SK-N-SH (cell line): Measurements from ENCODE around the gene ATP11C. TPM values are rescaled to one million over a fixed set of nuclear protein-coding genes. Genes with fewer than 3 reads are reported as not detected.
"Not testable (repeated sequence)": the region's sequence is repeated elsewhere in the genome, so short reads cannot be mapped to it uniquely, and the experiment has no call there.

Experiments used
- CTCF ChIA-PET: fragments of 300-600, 350-600 bp; formaldehyde crosslinking; extraction: SDS; loops from one replicate; lab custom pipeline; 2021; lab: Yijun Ruan, JAX
- POLR2A ChIA-PET: fragments of 350-600 bp; sonication (Branson Sonifier 250); formaldehyde crosslinking; extraction: SDS; loops from one replicate; lab custom pipeline; 2020; ENCODE audit warnings: antibody characterized with exemption, inconsistent platforms; lab: Yijun Ruan, JAX
- DNase-seq: peaks from one replicate; pipeline ENCODE4 v3.0.0; 2012
- H2AFZ ChIP-seq: fragments of 200-600 bp; sonication (generic); 2 replicates; pipeline ENCODE4 v1.8.1; 2016; ENCODE audit warnings: antibody characterized with exemption, mild to moderate bottlenecking, low read depth
- H3F3A ChIP-seq: fragments of 200-600 bp; sonication (generic); replicated peaks from 2 replicates; pipeline ENCODE3; 2016; ENCODE audit warnings: antibody characterized with exemption, mild to moderate bottlenecking; ENCODE audit not compliant: insufficient read depth
- H3K27ac ChIP-seq, 2 experiments: fragments of 200-500 bp in 1 of 2; fragments of 200-600 bp in 1 of 2; sonication (Bioruptor generic) in 1 of 2; sonication (generic), shearing (Covaris generic) in 1 of 2; 2 replicates each; pipeline versions ENCODE4 v1.5.1 to v1.6.1; 2014 to 2016; ENCODE audit warnings: low read depth in 2 of 2, inconsistent platforms in 1 of 2, low read length in 1 of 2, mild to moderate bottlenecking in 1 of 2, mixed read lengths in 1 of 2
- H3K27me3 ChIP-seq: fragments of 200-600 bp; sonication (generic), shearing (Covaris generic); 2 replicates; pipeline ENCODE4 v1.6.1; 2016; ENCODE audit warnings: mixed run types; ENCODE audit not compliant: insufficient read depth
- H3K36me3 ChIP-seq, 2 experiments: fragments of 200-500 bp in 1 of 2; fragments of 200-600 bp in 1 of 2; sonication (Bioruptor generic) in 1 of 2; sonication (generic) in 1 of 2; replicated peaks in 1 of 2; 2 replicates each; pipeline versions ENCODE3 to v1.5.1; 2014 to 2016; ENCODE audit warnings: low read length in 1 of 2, mild to moderate bottlenecking in 1 of 2; ENCODE audit not compliant: insufficient read depth in 2 of 2, control insufficient read depth in 1 of 2
- H3K4me1 ChIP-seq, 2 experiments: fragments of 200-500 bp in 1 of 2; fragments of 200-600 bp in 1 of 2; sonication (Bioruptor generic) in 1 of 2; sonication (generic), shearing (Covaris generic) in 1 of 2; 2 replicates each; pipeline versions ENCODE4 v1.5.1 to v1.6.1; 2014 to 2016; ENCODE audit warnings: low read depth in 1 of 2, low read length in 1 of 2, mixed run types in 1 of 2; ENCODE audit not compliant: insufficient read depth in 2 of 2, control insufficient read depth in 1 of 2
- H3K4me2 ChIP-seq: fragments of 200-600 bp; sonication (generic), shearing (Covaris generic); 2 replicates; pipeline ENCODE4 v1.6.1; 2017; ENCODE audit warnings: mixed run types
- H3K4me3 ChIP-seq, 2 experiments: fragments of 200-500 bp in 1 of 2; fragments of 200-600 bp in 1 of 2; sonication (Bioruptor generic) in 1 of 2; sonication (generic), shearing (Covaris generic) in 1 of 2; 2 replicates each; pipeline versions ENCODE4 v1.5.1 to v1.8.1; 2014 to 2016; ENCODE audit warnings: low read depth in 2 of 2, inconsistent platforms in 1 of 2, low read length in 1 of 2, mild to moderate bottlenecking in 1 of 2, mixed read lengths in 1 of 2, moderate library complexity in 1 of 2
- H3K79me2 ChIP-seq: fragments of 200-600 bp; sonication (generic); 2 replicates; pipeline ENCODE4 v1.8.1; 2017; ENCODE audit warnings: mild to moderate bottlenecking; ENCODE audit not compliant: insufficient read depth
- H3K9ac ChIP-seq: fragments of 200-600 bp; sonication (generic); 2 replicates; pipeline ENCODE4 v1.6.1; 2017; ENCODE audit warnings: mixed run types
- H3K9me2 ChIP-seq: fragments of 200-600 bp; sonication (generic); 2 replicates; pipeline ENCODE4 v1.6.1; 2017; ENCODE audit warnings: mixed run types
- H3K9me3 ChIP-seq: fragments of 200-600 bp; sonication (generic); 2 replicates; pipeline ENCODE4 v1.6.1; 2017; ENCODE audit warnings: mixed run types, mild to moderate bottlenecking, moderate library complexity
- H4K20me1 ChIP-seq: fragments of 200-600 bp; sonication (generic); 2 replicates; pipeline ENCODE4 v1.6.1; 2017; ENCODE audit warnings: mild to moderate bottlenecking, mixed run types; ENCODE audit not compliant: insufficient read depth
- CTCF ChIP-seq: fragments of 200-600 bp; sonication (generic); IDR thresholded peaks from 2 replicates; pipeline ENCODE4 v1.6.1; 2017; ENCODE audit warnings: antibody characterized with exemption, mild to moderate bottlenecking, moderate library complexity
- ELF1 ChIP-seq: IDR thresholded peaks from 2 replicates; pipeline ENCODE4 v1.4.0; 2012
- EP300 ChIP-seq, 2 experiments: IDR thresholded peaks; 2 replicates each; pipeline versions ENCODE4 v1.4.0 to v1.6.1; 2012; ENCODE audit warnings: borderline replicate concordance in 1 of 2, low read depth in 1 of 2, low read length in 1 of 2
- GABPA ChIP-seq: IDR thresholded peaks from 2 replicates; pipeline ENCODE4 v1.4.0; 2012; ENCODE audit warnings: low read depth, mild to moderate bottlenecking
- NRF1 ChIP-seq: IDR thresholded peaks from 2 replicates; pipeline ENCODE4 v1.6.1; 2012; ENCODE audit warnings: low read depth, mild to moderate bottlenecking, low read length
- RCOR1 ChIP-seq: fragments of 150-350 bp; IDR thresholded peaks from 2 replicates; pipeline ENCODE4 v1.6.1; 2017; ENCODE audit warnings: antibody characterized with exemption, low read length
- SIN3A ChIP-seq: IDR thresholded peaks from 2 replicates; pipeline ENCODE4 v1.6.1; 2012; ENCODE audit warnings: low read depth, mild to moderate bottlenecking, low read length, moderate library complexity, borderline replicate concordance
- SMC3 ChIP-seq: IDR thresholded peaks from 2 replicates; pipeline ENCODE4 v1.6.1; 2012; ENCODE audit warnings: low read depth, low read length, improper control_type of control experiment
- YY1 ChIP-seq: IDR thresholded peaks from 2 replicates; pipeline ENCODE4 v1.4.0; 2012; ENCODE audit warnings: low read depth, mild to moderate bottlenecking
- ZBTB33 ChIP-seq: IDR thresholded peaks from 2 replicates; pipeline ENCODE4 v1.4.0; 2012; ENCODE audit warnings: low read depth, borderline replicate concordance
- WGBS: methylation state at CpG from one replicate; pipeline ENCODE4 v1.1.6; 2017; ENCODE audit warnings: low lambda C conversion rate; 5-methylcytosine and 5-hydroxymethylcytosine counted together
- polyA plus RNA-seq, 3 experiments: library from polyadenylated mRNA; depleted of rRNA; stranded (reverse); fragments of >200 nt; gene quantifications; 2 replicates each; pipeline ENCODE4 v1.2.3, GENCODE V29; 2012
- TF ChIP-seq, protein P1 (sequence below): IDR thresholded peaks from 2 replicates; pipeline ENCODE4 v1.4.0; 2012; ENCODE audit warnings: low read depth

Gene ATP11C
- polyA plus RNA-seq, 1 of the 3 experiments (the other 2 are of a cell fraction), result 18.5 TPM

- H3K4me2 ChIP-seq, POLR2A ChIA-PET: not testable (repeated sequence)
- CTCF ChIA-PET, result interaction anchor here (0.6 kb wide), 1 partner anchor 14 kb away, joined by 3 read pairs; no protein-coding TSS in a partner anchor
Measured at GRCh38 chrX:139966159-139966558, 33.3 kb upstream of the ATP11C start.

GRCh38 chrX:139965421-139965820, 32.6 kb upstream of the ATP11C start, which contains the start of gene CXorf66:
Gene CXorf66 (minus strand): TSS chrX:139965521. CDS start chrX:139965496, 25 bp downstream.
- no peak within 1 kb of the TSS for H3K9ac ChIP-seq
- no peaks in the 10 kb centered on the region; the same call in 1 of the 2 replicates for H3K27me3 ChIP-seq
- H3K4me1 ChIP-seq, result no peaks in the 10 kb centered on the region
- H3K4me3 ChIP-seq, result no peak within 1 kb of the TSS
- 16% methylated on average over 7 of the region's 7 CpGs for WGBS
- no peaks in the 10 kb centered on the region for H3K9me2 ChIP-seq
- POLR2A ChIA-PET, result no interaction called here
- no peak for DNase-seq
- TF ChIP-seq RCOR1 (no peak), EP300 (IDR thresholded peaks at IDR 0.05; ENCODE audit: borderline replicate concordance in 1 of 2, low read depth in 1 of 2, low read length in 1 of 2) (no peak), SIN3A (no peak), ZBTB33 (no peak), SMC3 (no peak), NRF1 (no peak), ELF1 (no peak), GABPA (no peak)
- TF ChIP-seq, protein P1, sequence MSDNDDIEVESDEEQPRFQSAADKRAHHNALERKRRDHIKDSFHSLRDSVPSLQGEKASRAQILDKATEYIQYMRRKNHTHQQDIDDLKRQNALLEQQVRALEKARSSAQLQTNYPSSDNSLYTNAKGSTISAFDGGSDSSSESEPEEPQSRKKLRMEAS, result no peak
- H3K27ac ChIP-seq, result no peak within 1 kb of the TSS
- no peak within 1 kb of the TSS for H2AFZ ChIP-seq
- no peaks in the 10 kb centered on the region for H3K9me3 ChIP-seq
- no peaks in the 10 kb centered on the region for H3F3A ChIP-seq
- H3K36me3 ChIP-seq, result no peaks in the 10 kb centered on the region
- H3K4me2 ChIP-seq, result no peak within 1 kb of the TSS
- H4K20me1 ChIP-seq, result no peaks in the 10 kb centered on the region
- H3K79me2 ChIP-seq, result no peaks in the 10 kb centered on the region
- CTCF ChIA-PET, result no interaction called here

More at GRCh38 chrX:139966159-139966558, 33.3 kb upstream of the ATP11C start:
- not testable (repeated sequence) for H3F3A ChIP-seq, H4K20me1 ChIP-seq, H3K79me2 ChIP-seq, H3K4me3 ChIP-seq, H3K9me3 ChIP-seq, H2AFZ ChIP-seq, DNase-seq, H3K27me3 ChIP-seq, H3K9ac ChIP-seq, H3K4me1 ChIP-seq, H3K9me2 ChIP-seq, H3K27ac ChIP-seq, H3K36me3 ChIP-seq
- WGBS, result 9% methylated on average over 3 of the region's 3 CpGs
- TF ChIP-seq CTCF (peak; percentile 51), YY1 (peak; percentile 44; the same call in 1 of the 2 replicates)
- TF ChIP-seq, all 33 proteins: peak for 2; not testable (repeated sequence) for 31

GRCh38 chrX:139961091-139961490, 28.2 kb upstream of the ATP11C start:
- H3K9me2 ChIP-seq, H2AFZ ChIP-seq, H3K4me3 ChIP-seq, H3K4me2 ChIP-seq, H4K20me1 ChIP-seq, CTCF ChIA-PET, H3K9me3 ChIP-seq, H3K36me3 ChIP-seq, POLR2A ChIA-PET, DNase-seq, H3K27ac ChIP-seq, H3K27me3 ChIP-seq, H3K4me1 ChIP-seq, H3K9ac ChIP-seq, H3F3A ChIP-seq, H3K79me2 ChIP-seq: not testable (repeated sequence)
- 0% methylated on average over 2 of the region's 2 CpGs for WGBS
